Heart right ventricle (tissue), 16 donors: ENCODE results near the gene KL. TPM values are rescaled to one million over a fixed set of nuclear protein-coding genes. Genes with fewer than 3 reads are reported as not detected.

ENCODE experiments used
- ATAC-seq, 8 donors: fragments of 200-7000 bp; cut with Tn5 transposase; one replicate each; pipeline ENCODE4 v1.9.1; 2020; ENCODE audit warnings: mild to moderate bottlenecking in 8 of 8, moderate library complexity in 8 of 8, moderate number of reproducible peaks in 1 of 8
- DNase-seq, 2 donors: peaks; one replicate each; pipeline ENCODE4 v3.0.0-alpha.2; 2020
- H3K27ac ChIP-seq, 10 donors: fragments of 200-600 bp; sonication (generic) in 2 of 10; one replicate each; pipeline versions ENCODE4 v1.5.0 to v1.8.0; 2020 to 2022; ENCODE audit warnings: mild to moderate bottlenecking in 3 of 10
- H3K27me3 ChIP-seq, 7 donors: fragments of 200-600 bp; one replicate each; pipeline ENCODE4 v1.8.0; 2021 to 2022; ENCODE audit warnings: mild to moderate bottlenecking in 2 of 7
- H3K36me3 ChIP-seq, 9 donors: fragments of 200-600 bp; sonication (generic) in 1 of 9; one replicate each; pipeline versions ENCODE4 v1.5.0 to v1.8.0; 2020 to 2022; ENCODE audit warnings: mild to moderate bottlenecking in 2 of 9
- H3K4me1 ChIP-seq, 9 donors: fragments of 200-600 bp; sonication (generic) in 1 of 9; one replicate each; pipeline versions ENCODE4 v1.5.0 to v1.8.0; 2020 to 2022; ENCODE audit warnings: mild to moderate bottlenecking in 4 of 9
- H3K4me3 ChIP-seq, 10 donors: fragments of 200-600 bp; sonication (generic) in 2 of 10; one replicate each; pipeline versions ENCODE4 v1.5.0 to v1.8.0; 2020 to 2022; ENCODE audit warnings: mild to moderate bottlenecking in 7 of 10, moderate library complexity in 2 of 10
- H3K9me3 ChIP-seq, 11 donors: fragments of 200-600 bp in 10 of 11; sonication (generic) in 2 of 11; one replicate each; pipeline versions ENCODE4 v1.5.0 to v1.8.0; 2013 to 2022; ENCODE audit warnings: mild to moderate bottlenecking in 2 of 11, control low read depth in 1 of 11, moderate library complexity in 1 of 11
- CTCF ChIP-seq, 9 donors: fragments of 200-600 bp; sonication (generic) in 2 of 9; IDR thresholded peaks; one replicate each; pipeline versions ENCODE4 v1.5.0 to v1.8.0; 2021 to 2022; ENCODE audit warnings: antibody characterized with exemption in 9 of 9, mild to moderate bottlenecking in 5 of 9, moderate library complexity in 1 of 9
- WGBS, 2 donors: extraction: QIAGEN DNeasy Blood & Tissue Kit; methylation state at CpG; one replicate each; pipeline ENCODE4 v1.1.7; 2013; ENCODE audit warnings: inconsistent platforms in 1 of 2; 5-methylcytosine and 5-hydroxymethylcytosine counted together
- intact Hi-C, 10 donors: fragments of 100-400 bp; cut with DNase I; formaldehyde crosslinking; loops; one replicate each; pipeline versions ENCODE4 v1.11.1 to v1.14.2; 2022
- polyA plus RNA-seq, 2 donors: library from polyadenylated mRNA; stranded (reverse); fragments of 200-250 nt; gene quantifications; one replicate each; pipeline ENCODE4 v1.2.3, GENCODE V29; 2013
- total RNA-seq, 10 donors: library from RNA; stranded (reverse); fragmentation: NEBNext Ultra II Directional in 3 of 10; extraction: Animal tissue kit (Norgen Biotek cat#: 25700) in 3 of 10; gene quantifications; one replicate each; pipeline versions ENCODE4 v1.2.1 to v1.2.4, GENCODE V29; 2021 to 2023
- donor health status: Arrhythmogenic right ventricular cardiomyopathy.
- donor health status: ischemic (EF 13 %, LVEDD 7.1; RV severe dilation, severe dysfunction).
- donor health status: healthy with polysubstance abuse.
- donor health status: DM: no; HTN: yes; CAD: no.
- donor health status: DM: no; HTN: no; CAD: no.
- donor health status: ischemic (EF 25% LVEDD 6.9; RV normal size, moderate dysfunction).
- donor health status: ischemic (EF 25% LVEDD 5.7; RV mildly dilated, moderate dysfunction).
- donor health status: healthy.
- donor health status: DM: yes; HTN: yes; CAD: no.
- donor health status: Ischemic cardiomyopathy.
- donor health status: ischemic (EF 35%, LVEDD 5.7; RV mildly dilated, moderate dysfunction).
- donor health status: nonischemic (EF 11% LVEDD 7.7; RV severe dilation, severe dysfunction).
- donor health status: DM: yes; HTN: yes; CAD: no.
- donor health status: PGD.
- donor health status: ischemic (EF 29% LVEDD 5.4; RV normal size, mild dysfunction).
- donor health status: nonischemic (EF 23%, LVEDD 6.1; RV moderate dilation, normal function).

The KL gene
- total and polyA plus RNA-seq, 12 donors, result 0.80 to 2.7 (median 1.3) TPM

DNA sequence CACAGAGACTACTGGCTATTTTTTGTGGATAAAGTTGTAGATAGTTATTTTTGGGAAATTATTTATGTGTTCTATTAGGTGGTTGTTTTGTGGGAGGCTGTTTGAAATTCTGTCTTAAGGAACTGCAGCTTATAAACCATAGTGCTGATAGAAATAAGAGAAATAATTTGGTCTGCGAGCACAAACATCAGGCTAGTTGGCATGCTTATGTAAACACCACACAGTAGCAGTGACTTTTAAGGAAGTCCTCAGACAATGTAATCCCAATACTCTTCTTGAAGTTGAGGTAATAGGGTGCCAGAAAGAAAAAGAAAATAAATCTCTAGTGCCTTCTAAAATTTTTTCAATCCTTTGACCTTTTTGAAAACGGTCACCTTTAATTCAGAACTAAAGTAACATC is 23.9 kb downstream of the KL start:
- H3K27ac ChIP-seq, result peak overlapping the region in 3 of 10 donors; percentile 7 to 37 (median 12)
- H3K4me3 ChIP-seq, result no peak overlapping the region
- 40 to 57% methylated on average over 2 of the region's 2 CpGs for WGBS, 2 donors
- intact Hi-C loops, result no loop called here
- no peak for TF ChIP-seq CTCF (IDR thresholded peaks at IDR 0.05)
- DNase-seq, result no peak
- peaks cover 0 to 12% (median 0%) of the 10 kb centered on the region in 9 donors for H3K4me1 ChIP-seq
- H3K9me3 ChIP-seq, result no peaks in the 10 kb centered on the region
- H3K27me3 ChIP-seq, result no peaks in the 10 kb centered on the region
- ATAC-seq, result no peak
- no peaks in the 10 kb centered on the region for H3K36me3 ChIP-seq

DNA sequence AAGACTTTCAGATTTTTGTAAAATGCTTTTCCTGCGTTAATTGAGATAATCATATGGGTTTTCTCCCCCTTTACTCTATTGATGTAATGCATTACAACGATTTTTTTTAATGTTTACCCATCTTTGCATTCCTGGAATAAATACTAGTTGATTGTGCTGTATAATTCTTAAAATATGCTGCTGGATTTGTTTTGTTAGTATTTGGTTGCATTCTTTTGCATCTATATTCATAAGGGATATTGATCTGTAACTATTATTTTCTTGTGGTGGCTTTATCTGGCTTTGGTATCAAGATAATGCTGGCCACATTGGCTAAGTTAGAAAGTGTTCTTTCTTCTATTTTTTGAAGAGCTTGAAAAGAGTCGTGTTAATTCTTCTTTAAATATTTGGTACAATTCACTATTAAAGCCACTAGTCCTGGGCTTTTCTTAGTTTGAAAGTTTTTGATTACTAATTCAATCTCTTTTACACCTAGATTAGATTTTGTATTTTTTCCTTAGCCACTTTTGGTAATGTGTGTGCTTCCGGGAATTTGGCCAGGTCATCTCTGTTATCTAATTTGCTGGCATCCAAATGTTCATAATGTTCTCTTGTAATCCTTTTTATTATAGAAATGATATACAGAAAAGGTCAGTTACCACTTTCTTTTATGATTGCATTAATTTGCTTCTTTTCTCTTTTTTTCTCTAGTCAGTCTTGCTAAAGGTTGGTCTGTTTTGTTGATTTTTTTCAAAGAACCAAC is 29.8 kb downstream of the KL start:
- peaks cover 0 to 8% (median 0%) of the 10 kb centered on the region in 9 donors for H3K4me1 ChIP-seq
- intact Hi-C loops, result no loop called here
- WGBS, 2 donors, result 75 to 76% methylated on average over 4 of the region's 4 CpGs

DNA sequence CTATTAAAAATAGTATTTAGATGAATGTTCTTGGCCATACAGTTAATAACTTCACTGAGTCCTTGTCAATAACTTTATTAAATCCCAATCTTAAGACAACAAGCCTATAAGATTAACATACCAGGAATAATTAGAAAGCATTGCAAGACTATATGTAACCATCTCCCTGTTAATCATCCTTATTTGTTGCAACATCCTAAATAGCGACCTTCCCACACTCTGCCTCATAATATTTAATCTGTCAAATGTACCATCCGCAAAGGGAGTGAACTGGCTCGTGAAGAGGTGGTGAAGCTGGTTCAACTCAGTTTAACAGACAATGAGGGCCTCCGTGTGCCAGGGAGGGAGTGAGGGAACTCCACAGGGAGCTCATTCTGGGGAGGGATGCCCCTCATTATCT is 33.9 kb downstream of the KL start:
- Histone ChIP-seq H3K36me3 (no peaks in the 10 kb centered on the region), H3K9me3 (peaks cover 0 to 8% (median 0%) of the 10 kb centered on the region in 11 donors), H3K27me3 (no peaks in the 10 kb centered on the region), H3K4me1 (peaks cover 0 to 24% (median 0%) of the 10 kb centered on the region in 9 donors), H3K27ac (no peak overlapping the region), H3K4me3 (no peak overlapping the region)
- intact Hi-C loops, result no loop called here
- no peak for DNase-seq
- TF ChIP-seq CTCF (IDR thresholded peaks at IDR 0.05), result no peak
- ATAC-seq, result no peak
- 40 to 41% methylated on average over 4 of the region's 4 CpGs for WGBS, 2 donors

More for the DNA sequence above, 29.8 kb downstream of the KL start:
- Histone ChIP-seq H3K4me3 (no peak overlapping the region), H3K36me3 (no peaks in the 10 kb centered on the region), H3K9me3 (peaks cover 0 to 8% (median 0%) of the 10 kb centered on the region in 11 donors), H3K27me3 (no peaks in the 10 kb centered on the region), H3K27ac (no peak overlapping the region)
- DNase-seq, result no peak
- no peak for TF ChIP-seq CTCF (IDR thresholded peaks at IDR 0.05)
- no peak for ATAC-seq

DNA sequence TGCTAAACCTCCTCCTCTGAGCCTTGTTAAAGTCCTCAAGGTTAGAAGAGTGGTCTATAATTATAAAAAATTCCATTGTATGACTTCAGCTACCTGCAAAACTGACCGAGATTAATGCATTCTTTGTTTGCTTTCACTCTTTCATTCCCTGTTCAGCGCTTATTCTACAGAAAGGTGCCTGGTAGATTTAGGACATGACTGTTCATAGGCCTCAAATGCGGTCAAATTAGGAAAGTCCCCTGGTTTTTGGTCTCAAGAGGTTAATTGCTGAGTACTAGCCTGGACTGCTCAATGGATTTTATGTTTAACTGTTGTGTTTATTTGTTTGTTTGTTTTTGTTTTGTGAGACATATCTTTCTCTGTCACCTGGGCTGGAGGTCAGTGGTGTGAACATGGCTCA is 35.4 kb downstream of the KL start:
- Histone ChIP-seq H3K36me3 (no peaks in the 10 kb centered on the region), H3K27me3 (no peaks in the 10 kb centered on the region), H3K27ac (no peak overlapping the region), H3K4me1 (peaks cover 0 to 18% (median 0%) of the 10 kb centered on the region in 9 donors), H3K9me3 (peaks cover 0 to 8% (median 0%) of the 10 kb centered on the region in 11 donors), H3K4me3 (no peak overlapping the region)
- no peak for ATAC-seq
- intact Hi-C loops, result no loop called here
- no peak for DNase-seq
- TF ChIP-seq CTCF (IDR thresholded peaks at IDR 0.05), result no peak
- whole genome bisulfite sequencing, 2 donors, result 94 to 96% methylated on average over 3 of the region's 3 CpGs
